Measurements from ENCODE around the gene BEND5. TPM values are rescaled to one million over a fixed set of nuclear protein-coding genes. Genes with fewer than 3 reads are reported as not detected.

The BEND5 gene
- total and polyA plus RNA-seq, 2 of the 13 experiments (the other 11 are each of a cell fraction or from before 2014, with no cell fraction given): 0.11 TPM; not detected in 1

DNA sequence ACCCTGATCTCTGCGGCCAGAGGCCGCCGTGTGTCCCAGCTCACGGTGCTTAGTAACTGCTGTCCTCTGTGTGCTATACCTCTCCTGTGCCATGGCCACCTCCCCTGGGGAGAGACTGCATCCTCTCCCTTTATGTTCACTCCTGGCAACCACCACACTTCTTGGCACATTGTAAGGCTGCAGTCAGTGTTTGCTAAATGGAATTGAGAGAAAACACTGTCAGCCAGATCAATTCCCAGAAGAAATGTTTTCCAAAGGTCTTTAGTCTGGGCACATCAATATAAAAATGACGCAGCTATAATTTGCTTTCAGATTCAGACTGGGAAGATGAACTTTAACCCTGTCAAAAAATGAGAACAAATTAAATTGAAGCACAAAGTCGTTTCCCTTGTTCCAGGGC is 96.8 kb downstream of the BEND5 start (continued):
- TF ChIP-seq, protein P1, sequence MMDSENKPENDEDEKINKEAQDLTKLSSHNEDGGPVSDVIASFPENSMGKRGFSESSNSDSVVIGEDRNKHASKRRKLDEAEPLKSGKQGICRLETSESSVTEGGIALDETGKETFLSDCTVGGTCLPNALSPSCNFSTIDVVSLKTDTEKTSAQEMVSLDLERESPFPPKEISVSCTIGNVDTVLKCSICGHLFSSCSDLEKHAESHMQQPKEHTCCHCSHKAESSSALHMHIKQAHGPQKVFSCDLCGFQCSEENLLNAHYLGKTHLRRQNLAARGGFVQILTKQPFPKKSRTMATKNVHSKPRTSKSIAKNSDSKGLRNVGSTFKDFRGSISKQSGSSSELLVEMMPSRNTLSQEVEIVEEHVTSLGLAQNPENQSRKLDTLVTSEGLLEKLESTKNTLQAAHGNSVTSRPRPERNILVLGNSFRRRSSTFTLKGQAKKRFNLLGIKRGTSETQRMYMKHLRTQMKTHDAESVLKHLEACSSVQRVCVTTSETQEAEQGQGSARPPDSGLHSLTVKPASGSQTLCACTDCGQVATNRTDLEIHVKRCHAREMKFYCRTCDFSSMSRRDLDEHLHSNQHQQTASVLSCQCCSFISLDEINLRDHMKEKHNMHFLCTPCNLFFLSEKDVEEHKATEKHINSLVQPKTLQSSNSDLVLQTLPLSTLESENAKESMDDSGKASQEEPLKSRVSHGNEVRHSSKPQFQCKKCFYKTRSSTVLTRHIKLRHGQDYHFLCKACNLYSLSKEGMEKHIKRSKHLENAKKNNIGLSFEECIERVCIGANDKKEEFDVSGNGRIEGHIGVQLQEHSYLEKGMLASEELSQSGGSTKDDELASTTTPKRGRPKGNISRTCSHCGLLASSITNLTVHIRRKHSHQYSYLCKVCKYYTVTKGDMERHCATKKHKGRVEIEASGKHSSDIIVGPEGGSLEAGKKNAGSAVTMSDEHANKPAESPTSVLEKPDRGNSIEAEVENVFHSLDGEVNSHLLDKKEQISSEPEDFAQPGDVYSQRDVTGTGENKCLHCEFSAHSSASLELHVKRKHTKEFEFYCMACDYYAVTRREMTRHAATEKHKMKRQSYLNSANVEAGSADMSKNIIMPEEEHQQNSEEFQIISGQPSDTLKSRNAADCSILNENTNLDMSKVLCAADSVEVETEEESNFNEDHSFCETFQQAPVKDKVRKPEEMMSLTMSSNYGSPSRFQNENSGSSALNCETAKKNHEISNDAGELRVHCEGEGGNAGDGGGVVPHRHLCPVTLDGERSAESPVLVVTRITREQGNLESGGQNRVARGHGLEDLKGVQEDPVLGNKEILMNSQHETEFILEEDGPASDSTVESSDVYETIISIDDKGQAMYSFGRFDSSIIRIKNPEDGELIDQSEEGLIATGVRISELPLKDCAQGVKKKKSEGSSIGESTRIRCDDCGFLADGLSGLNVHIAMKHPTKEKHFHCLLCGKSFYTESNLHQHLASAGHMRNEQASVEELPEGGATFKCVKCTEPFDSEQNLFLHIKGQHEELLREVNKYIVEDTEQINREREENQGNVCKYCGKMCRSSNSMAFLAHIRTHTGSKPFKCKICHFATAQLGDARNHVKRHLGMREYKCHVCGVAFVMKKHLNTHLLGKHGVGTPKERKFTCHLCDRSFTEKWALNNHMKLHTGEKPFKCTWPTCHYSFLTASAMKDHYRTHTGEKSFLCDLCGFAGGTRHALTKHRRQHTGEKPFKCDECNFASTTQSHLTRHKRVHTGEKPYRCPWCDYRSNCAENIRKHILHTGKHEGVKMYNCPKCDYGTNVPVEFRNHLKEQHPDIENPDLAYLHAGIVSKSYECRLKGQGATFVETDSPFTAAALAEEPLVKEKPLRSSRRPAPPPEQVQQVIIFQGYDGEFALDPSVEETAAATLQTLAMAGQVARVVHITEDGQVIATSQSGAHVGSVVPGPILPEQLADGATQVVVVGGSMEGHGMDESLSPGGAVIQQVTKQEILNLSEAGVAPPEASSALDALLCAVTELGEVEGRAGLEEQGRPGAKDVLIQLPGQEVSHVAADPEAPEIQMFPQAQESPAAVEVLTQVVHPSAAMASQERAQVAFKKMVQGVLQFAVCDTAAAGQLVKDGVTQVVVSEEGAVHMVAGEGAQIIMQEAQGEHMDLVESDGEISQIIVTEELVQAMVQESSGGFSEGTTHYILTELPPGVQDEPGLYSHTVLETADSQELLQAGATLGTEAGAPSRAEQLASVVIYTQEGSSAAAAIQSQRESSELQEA (CRISPR knock-in tag; IDR thresholded peaks at IDR 0.05; ENCODE audit: not compliant biosample characterization): no peak
- TF ChIP-seq ZNF33B (CRISPR knock-in tag; IDR thresholded peaks at IDR 0.05) (no peak), MIXL1 (CRISPR knock-in tag; IDR thresholded peaks at IDR 0.05) (no peak), ZNF841 (CRISPR knock-in tag; IDR thresholded peaks at IDR 0.05; ENCODE audit: borderline replicate concordance) (no peak)

Measured in HepG2 (cell line).